Fibroblast of villous mesenchyme (primary cell): ENCODE data around the gene CDYL2. TPM values are rescaled to one million over a fixed set of nuclear protein-coding genes. Genes with fewer than 3 reads are reported as not detected.

ENCODE experiments used
- DNase-seq: peaks from one replicate; pipeline ENCODE4 v3.0.0-alpha.2; 2010; ENCODE audit warnings: low read depth
- H3K4me3 ChIP-seq: 2 replicates; pipeline ENCODE4 v1.5.1; 2011; ENCODE audit warnings: low read depth, mild to moderate bottlenecking, low read length
- total RNA-seq: library from RNA; depleted of rRNA; stranded (reverse); fragments of >200 nt; gene quantifications from 2 replicates; pipeline ENCODE4 v1.2.3, GENCODE V29; 2012
- TF ChIP-seq, protein P1 (sequence below): IDR thresholded peaks from 2 replicates; pipeline ENCODE4 v1.5.1; 2012; ENCODE audit warnings: low read depth, mild to moderate bottlenecking, low read length; ENCODE audit not compliant: insufficient read depth

CDYL2 gene
- total RNA-seq, 1 donor, result 14.2 TPM

DNA sequence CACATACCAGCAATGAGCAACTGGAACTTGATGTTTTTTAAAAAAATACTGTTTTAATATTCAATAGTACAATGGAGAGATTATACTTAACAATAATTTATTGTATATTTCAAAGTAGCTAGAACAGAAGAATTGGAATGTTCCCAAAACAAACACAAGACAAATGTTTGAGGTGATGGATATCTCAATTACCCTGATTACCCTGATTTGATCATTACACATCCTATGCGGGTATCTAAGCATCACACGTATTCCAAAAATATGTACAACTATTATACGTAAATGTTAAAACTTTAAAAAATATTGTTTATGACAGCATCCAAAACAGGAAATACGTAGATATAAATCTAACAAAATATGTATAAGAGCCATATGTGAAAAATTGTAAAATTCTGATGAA lies 166.8 kb downstream of the CDYL2 start:
- DNase-seq, result no peak
- TF ChIP-seq, protein P1, sequence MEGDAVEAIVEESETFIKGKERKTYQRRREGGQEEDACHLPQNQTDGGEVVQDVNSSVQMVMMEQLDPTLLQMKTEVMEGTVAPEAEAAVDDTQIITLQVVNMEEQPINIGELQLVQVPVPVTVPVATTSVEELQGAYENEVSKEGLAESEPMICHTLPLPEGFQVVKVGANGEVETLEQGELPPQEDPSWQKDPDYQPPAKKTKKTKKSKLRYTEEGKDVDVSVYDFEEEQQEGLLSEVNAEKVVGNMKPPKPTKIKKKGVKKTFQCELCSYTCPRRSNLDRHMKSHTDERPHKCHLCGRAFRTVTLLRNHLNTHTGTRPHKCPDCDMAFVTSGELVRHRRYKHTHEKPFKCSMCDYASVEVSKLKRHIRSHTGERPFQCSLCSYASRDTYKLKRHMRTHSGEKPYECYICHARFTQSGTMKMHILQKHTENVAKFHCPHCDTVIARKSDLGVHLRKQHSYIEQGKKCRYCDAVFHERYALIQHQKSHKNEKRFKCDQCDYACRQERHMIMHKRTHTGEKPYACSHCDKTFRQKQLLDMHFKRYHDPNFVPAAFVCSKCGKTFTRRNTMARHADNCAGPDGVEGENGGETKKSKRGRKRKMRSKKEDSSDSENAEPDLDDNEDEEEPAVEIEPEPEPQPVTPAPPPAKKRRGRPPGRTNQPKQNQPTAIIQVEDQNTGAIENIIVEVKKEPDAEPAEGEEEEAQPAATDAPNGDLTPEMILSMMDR, result no peak

GRCh38 chr16:80631581-80631980 lies 172.8 kb downstream of the CDYL2 start:
- TF ChIP-seq, protein P1, result no peak
- DNase-seq, result no peak

More for the DNA sequence above, 166.8 kb downstream of the CDYL2 start:
- H3K4me3 ChIP-seq, result no peak overlapping the region

DNA sequence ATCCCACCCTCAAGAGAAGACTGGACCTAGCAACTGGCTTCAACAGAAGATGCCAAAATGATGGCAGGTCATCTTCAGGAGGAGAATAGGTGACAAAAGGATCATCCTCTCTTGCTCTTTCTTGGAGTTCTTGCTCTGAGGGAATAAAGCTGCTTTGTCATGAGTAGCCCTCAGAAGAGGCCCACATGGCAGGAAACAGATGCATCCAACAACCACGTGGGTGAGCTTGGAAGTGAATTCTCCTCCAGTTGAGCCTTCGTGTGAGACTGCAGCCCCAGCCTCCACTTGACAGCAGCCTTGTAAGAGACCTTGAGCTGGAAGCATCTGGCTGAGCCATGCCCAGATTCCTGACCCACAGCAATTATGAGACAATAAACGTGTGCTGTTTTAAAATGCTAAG lies 176.1 kb downstream of the CDYL2 start:
- TF ChIP-seq, protein P1, result no peak
- no peak overlapping the region for H3K4me3 ChIP-seq
- no peak for DNase-seq

More at GRCh38 chr16:80631581-80631980, 172.8 kb downstream of the CDYL2 start:
- no peak overlapping the region for H3K4me3 ChIP-seq

- no peak overlapping the region for H3K4me3 ChIP-seq
- TF ChIP-seq, protein P1, result no peak
- DNase-seq, result no peak
Observed at GRCh38 chr16:80627108-80627507, 177.3 kb downstream of the CDYL2 start.

DNA sequence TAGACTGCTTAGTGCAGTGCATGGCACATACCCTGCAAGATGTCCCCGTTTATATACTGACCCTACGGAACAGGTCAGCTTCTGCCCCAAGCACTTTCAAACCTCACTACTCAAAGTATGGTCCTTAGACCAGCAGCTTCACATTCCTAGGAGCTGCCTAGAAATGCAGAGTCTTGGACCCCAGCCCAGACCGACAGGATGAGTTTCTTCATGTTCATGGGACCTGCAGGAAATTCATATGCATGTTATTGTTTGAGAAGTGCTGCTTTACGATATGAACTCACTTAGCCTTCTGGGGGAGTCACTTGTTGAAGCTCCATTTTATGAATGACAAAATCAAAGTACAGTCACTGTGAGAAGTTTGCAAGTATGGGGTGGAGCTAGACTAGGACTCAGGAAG lies 181.0 kb downstream of the CDYL2 start:
- peak; percentile 72 for DNase-seq
- no peak overlapping the region for H3K4me3 ChIP-seq
- TF ChIP-seq, protein P1, result no peak

DNA sequence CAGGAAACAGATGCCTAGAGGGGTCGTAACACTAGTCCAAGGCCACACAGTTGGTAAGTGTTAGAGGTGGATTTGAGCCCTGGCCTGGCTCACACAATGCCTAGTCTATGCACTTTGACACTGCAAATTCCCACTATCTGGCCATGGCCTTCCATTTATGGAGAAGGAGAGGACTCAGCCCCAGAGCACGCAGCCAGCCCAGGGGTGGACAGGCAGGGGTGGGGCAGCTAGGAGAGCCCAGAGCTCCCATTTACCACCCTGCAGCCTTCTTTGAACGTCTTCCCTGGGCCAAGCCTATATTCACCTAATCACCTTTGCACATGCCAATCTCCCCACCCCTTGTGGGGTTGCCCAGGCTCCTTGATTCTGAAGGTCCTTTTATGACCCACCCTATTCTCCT lies 182.4 kb downstream of the CDYL2 start:
- TF ChIP-seq, protein P1, result no peak
- no peak for DNase-seq
- no peak overlapping the region for H3K4me3 ChIP-seq
